B cell (primary cell): ENCODE measurements around the gene RABGAP1L. TPM values are rescaled to one million over a fixed set of nuclear protein-coding genes. Genes with fewer than 3 reads are reported as not detected.

Experiments
- ATAC-seq: fragments of 200-7000 bp; cut with Tn5 transposase; one replicate; pipeline ENCODE4 v1.10.0; 2021; ENCODE audit warnings: low read depth, mild to moderate bottlenecking, moderate number of reproducible peaks, moderate library complexity
- CTCF ChIA-PET: fragments of 350-600 bp; sonication (Branson Sonifier 250); formaldehyde crosslinking; loops from one replicate; lab custom pipeline; 2021; ENCODE audit warnings: antibody characterized with exemption, inconsistent platforms; lab: Charles Lee
- POLR2A ChIA-PET: fragments of 350-600 bp; sonication (Branson Sonifier 250); formaldehyde crosslinking; loops from one replicate; lab custom pipeline; 2021; ENCODE audit warnings: antibody characterized with exemption; lab: Charles Lee
- DNase-seq: peaks from one replicate; pipeline ENCODE4 v3.0.0; 2013
- H2AFZ ChIP-seq: 2 replicates; pipeline ENCODE4 v1.6.1; 2012; ENCODE audit warnings: mild to moderate bottlenecking, low read depth, low read length; ENCODE audit not compliant: insufficient read depth, poor library complexity, severe bottlenecking
- H3K27ac ChIP-seq, 2 donors: 1 replicate in 1 of 2; 2 replicates in 1 of 2; pipeline ENCODE4 v1.5.1; 2012 to 2013; ENCODE audit warnings: low read length in 2 of 2, mild to moderate bottlenecking in 2 of 2, moderate library complexity in 1 of 2
- H3K27me3 ChIP-seq, 4 experiments: fragments of 200-600 bp in 1 of 4; sonication (generic) in 1 of 4; replicated peaks in 1 of 4; 1 replicate in 2 of 4; 2 replicates in 2 of 4; pipeline versions ENCODE4 v1.6.1 to v1.7.0; 2013 to 2016; ENCODE audit warnings: low read length in 3 of 4, mild to moderate bottlenecking in 2 of 4, mixed read lengths in 1 of 4, moderate library complexity in 1 of 4; ENCODE audit not compliant: insufficient read depth in 4 of 4, control insufficient read depth in 3 of 4; ENCODE audit errors: control extremely low read depth in 1 of 4
- H3K36me3 ChIP-seq, 2 experiments: replicated peaks in 1 of 2; 1 replicate in 1 of 2; 2 replicates in 1 of 2; pipeline versions ENCODE4 v1.6.1 to v1.7.1; 2013; ENCODE audit warnings: low read length in 1 of 2; ENCODE audit not compliant: insufficient read depth in 2 of 2, control insufficient read depth in 1 of 2; ENCODE audit errors: control extremely low read depth in 1 of 2, extremely low read depth in 1 of 2
- H3K4me1 ChIP-seq, 2 donors: fragments of 200-600 bp in 1 of 2; sonication (generic) in 1 of 2; 1 replicate in 1 of 2; 2 replicates in 1 of 2; pipeline versions ENCODE4 v1.5.1 to v1.6.1; 2013 to 2017; ENCODE audit warnings: low read length in 2 of 2; ENCODE audit not compliant: control insufficient read depth in 2 of 2, insufficient read depth in 2 of 2
- H3K4me2 ChIP-seq: replicated peaks from 2 replicates; pipeline ENCODE3; 2012; ENCODE audit warnings: mild to moderate bottlenecking, low read depth, low read length; ENCODE audit not compliant: poor library complexity, severe bottlenecking
- H3K4me3 ChIP-seq, 5 experiments: fragments of 200-600 bp in 1 of 5; sonication (generic) in 1 of 5; 1 replicate in 3 of 5; 2 replicates in 2 of 5; pipeline versions ENCODE4 v1.5.1 to v1.7.0; 2011 to 2016; ENCODE audit warnings: low read length in 4 of 5, mild to moderate bottlenecking in 4 of 5, low read depth in 2 of 5, control low read depth in 1 of 5, moderate library complexity in 1 of 5; ENCODE audit not compliant: insufficient read depth in 1 of 5; ENCODE audit errors: control extremely low read depth in 1 of 5, extremely low read depth in 1 of 5
- H3K79me2 ChIP-seq: fragments of 200-600 bp; sonication (generic); one replicate; pipeline ENCODE4 v1.6.0; 2016; ENCODE audit warnings: low read length; ENCODE audit not compliant: control insufficient read depth, insufficient read depth
- H3K9ac ChIP-seq: fragments of 200-600 bp; sonication (generic); 2 replicates; pipeline ENCODE4 v1.6.1; 2017; ENCODE audit warnings: mild to moderate bottlenecking, low read length, moderate library complexity
- H3K9me3 ChIP-seq, 3 donors: one replicate each; pipeline versions ENCODE4 v1.6.1 to v1.7.1; 2013; ENCODE audit warnings: low read length in 2 of 3; ENCODE audit not compliant: control insufficient read depth in 2 of 3, insufficient read depth in 1 of 3; ENCODE audit errors: control extremely low read depth in 1 of 3
- H4K20me1 ChIP-seq: 2 replicates; pipeline ENCODE4 v1.6.0; 2012; ENCODE audit warnings: mild to moderate bottlenecking, low read length; ENCODE audit not compliant: insufficient read depth, control insufficient read depth, poor library complexity, severe bottlenecking
- H3K27ac Mint-ChIP-seq: one replicate; pipeline ENCODE4 v1.8.0; 2021; ENCODE audit warnings: mixed read lengths
- H3K27me3 Mint-ChIP-seq: one replicate; pipeline ENCODE4 v1.8.0; 2021; ENCODE audit warnings: mixed read lengths
- H3K4me1 Mint-ChIP-seq: one replicate; pipeline ENCODE4 v1.8.0; 2021; ENCODE audit warnings: mixed read lengths
- H3K4me3 Mint-ChIP-seq: one replicate; pipeline ENCODE4 v1.8.0; 2021; ENCODE audit warnings: mixed read lengths
- H3K9me3 Mint-ChIP-seq: one replicate; pipeline ENCODE4 v1.8.0; 2022; ENCODE audit warnings: mixed read lengths; ENCODE audit not compliant: insufficient read depth
- CTCF ChIP-seq: fragments of 200-600 bp; IDR thresholded peaks from one replicate; pipeline ENCODE4 v1.8.0; 2022; ENCODE audit warnings: antibody characterized with exemption, mild to moderate bottlenecking
- EZH2 ChIP-seq: IDR thresholded peaks from 2 replicates; pipeline ENCODE4 v1.6.1; 2012; ENCODE audit warnings: borderline replicate concordance, low read depth, mild to moderate bottlenecking, moderate library complexity, low read length; ENCODE audit not compliant: insufficient read depth, poor library complexity, severe bottlenecking
- WGBS: methylation state at CpG from one replicate; pipeline ENCODE4 v1.1.5; 2013; ENCODE audit warnings: missing lambda C conversion rate; ENCODE audit not compliant: insufficient coverage; 5-methylcytosine and 5-hydroxymethylcytosine counted together
- intact Hi-C: fragments of 100-400 bp; cut with micrococcal nuclease; formaldehyde crosslinking; loops from one replicate; pipeline ENCODE4 v1.10.0; 2022
- polyA plus RNA-seq: library from polyadenylated mRNA; depleted of rRNA; stranded (reverse); fragments of >200 nt; gene quantifications from 2 replicates; pipeline ENCODE4 v1.2.3, GENCODE V29; 2012
- total RNA-seq, 2 donors: library from RNA; stranded (reverse); fragments of 120-200 nt in 1 of 2; gene quantifications; 1 replicate in 1 of 2; 2 replicates in 1 of 2; pipeline versions ENCODE4 v1.2.3 to v1.2.4, GENCODE V29; 2013 to 2022

The RABGAP1L gene
- total and polyA plus RNA-seq, 2 donors (not counting 1 experiment from before 2014, with no cell fraction given) = 34.9 to 159 TPM

- H3K4me3 Mint-ChIP-seq = no peak overlapping the region
- H3K27me3 Mint-ChIP-seq = no peaks in the 10 kb centered on the region
- no peaks in the 10 kb centered on the region for H4K20me1 ChIP-seq
- no peak overlapping the region for H2AFZ ChIP-seq
- no peak overlapping the region for H3K9ac ChIP-seq
- DNase-seq (no peak), ATAC-seq (no peak)
- no peaks in the 10 kb centered on the region for H3K27me3 ChIP-seq
- H3K4me2 ChIP-seq = no peak overlapping the region
- H3K79me2 ChIP-seq = no peaks in the 10 kb centered on the region
- intact Hi-C loops = no loop called here
- no peak overlapping the region for H3K4me3 ChIP-seq
- no peaks in the 10 kb centered on the region for H3K9me3 ChIP-seq
- no peak overlapping the region for H3K27ac ChIP-seq
- peaks cover 26% of the 10 kb centered on the region for H3K4me1 Mint-ChIP-seq
- POLR2A ChIA-PET = no interaction called here
- TF ChIP-seq EZH2 = no peak
- TF ChIP-seq CTCF = no peak
- H3K36me3 ChIP-seq = no peaks in the 10 kb centered on the region
- H3K27ac Mint-ChIP-seq = no peak overlapping the region
- peaks cover 0 to 3% of the 10 kb centered on the region in 2 donors for H3K4me1 ChIP-seq
- CTCF ChIA-PET = interaction anchor here (1.8 kb wide), 1 partner anchor 146 kb away, joined by 5 read pairs; no protein-coding TSS in a partner anchor
- H3K9me3 Mint-ChIP-seq = no peaks in the 10 kb centered on the region
Observed at GRCh38 chr1:174837386-174837785, 678.1 kb downstream of the RABGAP1L start.

GRCh38 chr1:174839211-174839610 lies 679.9 kb downstream of the RABGAP1L start:
- intact Hi-C loops = no loop called here
- peaks cover 0 to 3% of the 10 kb centered on the region in 2 donors for H3K4me1 ChIP-seq
- no peaks in the 10 kb centered on the region for H3K79me2 ChIP-seq
- H4K20me1 ChIP-seq = no peaks in the 10 kb centered on the region
- ChIA-PET POLR2A (no interaction called here), CTCF (no interaction called here)
- no peak for DNase-seq
- no CpG with 5 or more reads among the region's 1 CpG for WGBS
- no peaks in the 10 kb centered on the region for H3K9me3 ChIP-seq
- no peak for ATAC-seq
- Mint-ChIP-seq H3K4me1 (peaks cover 27% of the 10 kb centered on the region), H3K4me3 (no peak overlapping the region), H3K27ac (peak overlapping the region; percentile 17), H3K27me3 (no peaks in the 10 kb centered on the region), H3K9me3 (no peaks in the 10 kb centered on the region)
- no peak overlapping the region for H2AFZ ChIP-seq
- no peak overlapping the region for H3K4me3 ChIP-seq
- no peak overlapping the region for H3K9ac ChIP-seq
- TF ChIP-seq EZH2 = no peak
- TF ChIP-seq CTCF = no peak
- no peaks in the 10 kb centered on the region for H3K36me3 ChIP-seq
- H3K4me2 ChIP-seq = no peak overlapping the region
- H3K27ac ChIP-seq = no peak overlapping the region
- H3K27me3 ChIP-seq = no peaks in the 10 kb centered on the region
